GM04503 (cell line): ENCODE data around the gene STH.

Experiments used
- DNase-seq: peaks from one replicate; pipeline ENCODE4 v3.0.0-alpha.2; 2012; ENCODE audit warnings: low read depth

STH gene

GRCh38 chr17:46046957-46047356 is 47.9 kb downstream of the STH start:
- no peak for DNase-seq

GRCh38 chr17:46047398-46047797 is 48.3 kb downstream of the STH start:
- no peak for DNase-seq

GRCh38 chr17:46047856-46048255 is 48.8 kb downstream of the STH start:
- DNase-seq = no peak
